ENCODE data around the gene NUP98. TPM values are rescaled to one million over a fixed set of nuclear protein-coding genes. Genes with fewer than 3 reads are reported as not detected.

Gene NUP98
- total RNA-seq, 1 experiment from 2014 or later, result 59.7 TPM

- CTCF ChIA-PET, result no interaction called here
- H3K9me3 ChIP-seq (ENCODE audit: insufficient read depth, low read depth), result no peaks in the 10 kb centered on the region
- H3K4me2 ChIP-seq, result no peak overlapping the region
- POLR2A ChIA-PET (ENCODE audit: unreplicated experiment), result no interaction called here
- H3K9me2 ChIP-seq (ENCODE audit: insufficient read depth), result no peaks in the 10 kb centered on the region
- no peak overlapping the region for H2AFZ ChIP-seq
- H3K4me1 ChIP-seq (replicated peaks; ENCODE audit: insufficient read depth), result no peaks in the 10 kb centered on the region
- DNase-seq, result no peak
- BruUV-seq (replicated peaks), result no TSS peak
- no peaks in the 10 kb centered on the region for H3K79me2 ChIP-seq (ENCODE audit: low read depth)
- H3F3A ChIP-seq (ENCODE audit: insufficient read depth, low read depth), result no peaks in the 10 kb centered on the region
- no peak overlapping the region for H3K4me3 ChIP-seq
- H4K20me1 ChIP-seq (ENCODE audit: insufficient read depth), result no peaks in the 10 kb centered on the region; the same call in 1 of the 2 replicates
- no peaks in the 10 kb centered on the region for H3K27me3 ChIP-seq (ENCODE audit: insufficient read depth, low read depth)
- no peak for TF ChIP-seq EZH2 (IDR thresholded peaks at IDR 0.05; ENCODE audit: low read depth)
- no peak for TF ChIP-seq CTCF (conservative IDR thresholded peaks at IDR 0.05)
- intact Hi-C loops (cut with micrococcal nuclease; ENCODE audit: unreplicated experiment), result no loop called here
- no peak overlapping the region for H3K27ac ChIP-seq
- H3K36me3 ChIP-seq (ENCODE audit: low read depth), result no peaks in the 10 kb centered on the region
Observed at GRCh38 chr11:3669742-3670183, 127.6 kb downstream of the NUP98 start.

- POLR2A ChIA-PET (ENCODE audit: unreplicated experiment), result no interaction called here
Observed at GRCh38 chr11:3669128-3669527, 128.2 kb downstream of the NUP98 start.

GRCh38 chr11:3667149-3668035, 130.0 kb downstream of the NUP98 start:
- no peak for TF ChIP-seq EZH2 (IDR thresholded peaks at IDR 0.05; ENCODE audit: low read depth)
- TF ChIP-seq CTCF (conservative IDR thresholded peaks at IDR 0.05), result no peak
- Histone ChIP-seq H3K36me3 (ENCODE audit: low read depth) (no peaks in the 10 kb centered on the region), H2AFZ (no peak overlapping the region), H3K4me3 (no peak overlapping the region), H3F3A (ENCODE audit: insufficient read depth, low read depth) (no peaks in the 10 kb centered on the region), H3K4me1 (replicated peaks; ENCODE audit: insufficient read depth) (no peaks in the 10 kb centered on the region), H3K4me2 (no peak overlapping the region), H3K27ac (no peak overlapping the region), H3K9me2 (ENCODE audit: insufficient read depth) (no peaks in the 10 kb centered on the region), H3K9me3 (ENCODE audit: insufficient read depth, low read depth) (no peaks in the 10 kb centered on the region), H4K20me1 (ENCODE audit: insufficient read depth) (no peaks in the 10 kb centered on the region), H3K27me3 (ENCODE audit: insufficient read depth, low read depth) (no peaks in the 10 kb centered on the region), H3K79me2 (ENCODE audit: low read depth) (no peaks in the 10 kb centered on the region)
- intact Hi-C loops (cut with micrococcal nuclease; ENCODE audit: unreplicated experiment), result no loop called here
- no peak for DNase-seq
- ChIA-PET CTCF (no interaction called here), POLR2A (ENCODE audit: unreplicated experiment) (no interaction called here)
- BruUV-seq (replicated peaks), result no TSS peak

More at GRCh38 chr11:3669128-3669527, 128.2 kb downstream of the NUP98 start:
- H3K4me1 ChIP-seq (replicated peaks; ENCODE audit: insufficient read depth), result no peaks in the 10 kb centered on the region
- H3K36me3 ChIP-seq (ENCODE audit: low read depth), result no peaks in the 10 kb centered on the region
- H3K9me3 ChIP-seq (ENCODE audit: insufficient read depth, low read depth), result no peaks in the 10 kb centered on the region
- H2AFZ ChIP-seq, result no peak overlapping the region
- no peaks in the 10 kb centered on the region for H3K9me2 ChIP-seq (ENCODE audit: insufficient read depth)
- intact Hi-C loops (cut with micrococcal nuclease; ENCODE audit: unreplicated experiment), result no loop called here
- H3K4me2 ChIP-seq, result no peak overlapping the region
- no peak overlapping the region for H3K27ac ChIP-seq
- no peaks in the 10 kb centered on the region for H3F3A ChIP-seq (ENCODE audit: insufficient read depth, low read depth)
- no peaks in the 10 kb centered on the region for H3K27me3 ChIP-seq (ENCODE audit: insufficient read depth, low read depth)
- no peaks in the 10 kb centered on the region for H4K20me1 ChIP-seq (ENCODE audit: insufficient read depth)
- H3K79me2 ChIP-seq (ENCODE audit: low read depth), result no peaks in the 10 kb centered on the region
- DNase-seq, result no peak
- TF ChIP-seq EZH2 (IDR thresholded peaks at IDR 0.05; ENCODE audit: low read depth) (no peak), CTCF (conservative IDR thresholded peaks at IDR 0.05) (no peak)
- H3K4me3 ChIP-seq, result no peak overlapping the region
- no TSS peak for BruUV-seq (replicated peaks)
- CTCF ChIA-PET, result no interaction called here
